Measurements from ENCODE around the gene WIPF1.

DNA sequence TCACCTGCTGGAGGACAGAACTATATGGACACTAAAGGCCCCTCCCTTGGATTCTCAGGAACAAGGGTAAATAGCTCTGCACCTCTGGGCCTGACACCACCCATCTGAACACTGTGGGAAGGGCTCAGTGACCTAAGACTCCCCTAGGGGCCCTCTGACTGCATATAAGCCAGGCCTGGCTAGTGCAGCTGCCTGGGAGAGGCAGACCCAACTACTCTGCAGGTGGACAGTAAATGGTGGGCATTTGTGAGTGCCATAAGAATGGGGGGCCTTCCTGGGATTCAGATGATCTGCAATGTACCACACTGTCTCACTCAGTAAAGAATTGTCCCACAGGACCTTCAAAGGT is 11.2 kb upstream of the WIPF1 start:
- no peak for TF ChIP-seq EP300 (IDR thresholded peaks at IDR 0.05)
- TF ChIP-seq, protein P1, sequence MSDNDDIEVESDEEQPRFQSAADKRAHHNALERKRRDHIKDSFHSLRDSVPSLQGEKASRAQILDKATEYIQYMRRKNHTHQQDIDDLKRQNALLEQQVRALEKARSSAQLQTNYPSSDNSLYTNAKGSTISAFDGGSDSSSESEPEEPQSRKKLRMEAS (IDR thresholded peaks at IDR 0.05) = no peak
- TF ChIP-seq POLR2AphosphoS2 (conservative IDR thresholded peaks at IDR 0.05; ENCODE audit: low read length) = no peak

Measured in A549 (cell line).